SH-SY5Y (cell line): ENCODE results near the gene STK35.

Experiments
- GATA2 ChIP-seq: IDR thresholded peaks from 2 replicates; pipeline ENCODE4 v1.6.1; 2011; ENCODE audit warnings: mild to moderate bottlenecking, low read depth, low read length
- GATA3 ChIP-seq: IDR thresholded peaks from 2 replicates; pipeline ENCODE4 v1.6.1; 2011; ENCODE audit warnings: low read depth, mild to moderate bottlenecking, low read length, moderate library complexity

The STK35 gene

GRCh38 chr20:2101057-2101864 is at the start of gene STK35:
STK35 (plus strand) TSS chr20:2101827; CDS start chr20:2101882, 55 bp downstream.
- TF ChIP-seq GATA3 (no peak), GATA2 (no peak)

GRCh38 chr20:2051946-2052345 is 49.7 kb upstream of the STK35 start:
- no peak for TF ChIP-seq GATA2
- no peak for TF ChIP-seq GATA3

GRCh38 chr20:2052741-2053140 is 48.9 kb upstream of the STK35 start:
- TF ChIP-seq GATA3 (no peak), GATA2 (no peak)

- TF ChIP-seq GATA3 = no peak
Observed at GRCh38 chr20:2053615-2054014, 48.0 kb upstream of the STK35 start.

- TF ChIP-seq GATA2 (no peak), GATA3 (no peak)
Observed at GRCh38 chr20:2054911-2055310, 46.7 kb upstream of the STK35 start.

- TF ChIP-seq GATA2 (no peak), GATA3 (no peak)
Observed at GRCh38 chr20:2059411-2059810, 42.2 kb upstream of the STK35 start.

- TF ChIP-seq GATA3 (no peak), GATA2 (no peak)
Observed at GRCh38 chr20:2065099-2065498, 36.5 kb upstream of the STK35 start.

- TF ChIP-seq GATA3 (no peak), GATA2 (no peak)
Observed at GRCh38 chr20:2066461-2067122, 35.0 kb upstream of the STK35 start.

GRCh38 chr20:2080532-2081224 is 20.9 kb upstream of the STK35 start:
- TF ChIP-seq GATA2 = no peak
- TF ChIP-seq GATA3 = no peak

- TF ChIP-seq GATA2 (no peak), GATA3 (no peak)
Observed at GRCh38 chr20:2084703-2085102, 16.9 kb upstream of the STK35 start.

GRCh38 chr20:2086177-2086979 is 15.2 kb upstream of the STK35 start:
- TF ChIP-seq GATA2 (no peak), GATA3 (no peak)

GRCh38 chr20:2086980-2087377 is 14.6 kb upstream of the STK35 start:
- TF ChIP-seq GATA3 = no peak
- TF ChIP-seq GATA2 = no peak

GRCh38 chr20:2088891-2089290 is 12.7 kb upstream of the STK35 start:
- TF ChIP-seq GATA2 (no peak), GATA3 (no peak)

- TF ChIP-seq GATA3 (no peak), GATA2 (no peak)
Observed at GRCh38 chr20:2089447-2089846, 12.2 kb upstream of the STK35 start.
